IPS-18c (cell line): ENCODE results near the gene MINDY4.

Experiments used
- H3K4me3 ChIP-seq: 2 replicates; pipeline ENCODE4 v1.7.0; 2013; ENCODE audit warnings: low read depth, mild to moderate bottlenecking, low read length, moderate library complexity; ENCODE audit not compliant: insufficient read depth
- H3K9me3 ChIP-seq: one replicate; pipeline ENCODE4 v1.6.1; 2013; ENCODE audit warnings: mild to moderate bottlenecking, low read length, moderate library complexity; ENCODE audit not compliant: control insufficient read depth, insufficient read depth

The MINDY4 gene

GRCh38 chr7:30907527-30908267 lies 136.5 kb downstream of the MINDY4 start:
- H3K4me3 ChIP-seq = no peak overlapping the region
- H3K9me3 ChIP-seq = no peaks in the 10 kb centered on the region

- H3K4me3 ChIP-seq = no peak overlapping the region
- no peaks in the 10 kb centered on the region for H3K9me3 ChIP-seq
Observed at GRCh38 chr7:30908681-30909080, 137.5 kb downstream of the MINDY4 start.

GRCh38 chr7:30909431-30909830 lies 138.2 kb downstream of the MINDY4 start:
- no peaks in the 10 kb centered on the region for H3K9me3 ChIP-seq
- H3K4me3 ChIP-seq = no peak overlapping the region

- Histone ChIP-seq H3K9me3 (no peaks in the 10 kb centered on the region), H3K4me3 (no peak overlapping the region)
Observed at GRCh38 chr7:30910411-30911073, 139.3 kb downstream of the MINDY4 start.

GRCh38 chr7:30911133-30911532 lies 139.9 kb downstream of the MINDY4 start:
- H3K9me3 ChIP-seq = no peaks in the 10 kb centered on the region
- no peak overlapping the region for H3K4me3 ChIP-seq

GRCh38 chr7:30911561-30911969 lies 140.3 kb downstream of the MINDY4 start, which contains the start of gene AQP1:
AQP1 (plus strand) TSS chr7:30911853; CDS start chr7:30911910, 57 bp downstream.
- no peaks in the 10 kb centered on the region for H3K9me3 ChIP-seq
- H3K4me3 ChIP-seq = no peak within 1 kb of the TSS

- Histone ChIP-seq H3K9me3 (no peaks in the 10 kb centered on the region), H3K4me3 (no peak overlapping the region)
Observed at GRCh38 chr7:30912021-30912730, 141.0 kb downstream of the MINDY4 start.

GRCh38 chr7:30912731-30912985 lies 141.4 kb downstream of the MINDY4 start:
- Histone ChIP-seq H3K9me3 (no peaks in the 10 kb centered on the region), H3K4me3 (no peak overlapping the region)

- no peak overlapping the region for H3K4me3 ChIP-seq
- H3K9me3 ChIP-seq = no peaks in the 10 kb centered on the region
Observed at GRCh38 chr7:30912986-30913811, 142.0 kb downstream of the MINDY4 start.

GRCh38 chr7:30913821-30914515 lies 142.8 kb downstream of the MINDY4 start:
- no peaks in the 10 kb centered on the region for H3K9me3 ChIP-seq
- no peak overlapping the region for H3K4me3 ChIP-seq

- H3K4me3 ChIP-seq = no peak overlapping the region
- no peaks in the 10 kb centered on the region for H3K9me3 ChIP-seq
Observed at GRCh38 chr7:30914596-30914995, 143.4 kb downstream of the MINDY4 start.

GRCh38 chr7:30915005-30915601 lies 143.9 kb downstream of the MINDY4 start:
- no peak overlapping the region for H3K4me3 ChIP-seq

GRCh38 chr7:30915751-30916150 lies 144.5 kb downstream of the MINDY4 start:
- Histone ChIP-seq H3K9me3 (no peaks in the 10 kb centered on the region), H3K4me3 (no peak overlapping the region)

More at GRCh38 chr7:30915005-30915601, 143.9 kb downstream of the MINDY4 start:
- H3K9me3 ChIP-seq = no peaks in the 10 kb centered on the region

GRCh38 chr7:30916255-30916654 lies 145.0 kb downstream of the MINDY4 start:
- H3K9me3 ChIP-seq = no peaks in the 10 kb centered on the region
- H3K4me3 ChIP-seq = no peak overlapping the region

GRCh38 chr7:30916767-30917166 lies 145.6 kb downstream of the MINDY4 start:
- no peak overlapping the region for H3K4me3 ChIP-seq
- H3K9me3 ChIP-seq = no peaks in the 10 kb centered on the region

- H3K9me3 ChIP-seq = no peaks in the 10 kb centered on the region
Observed at GRCh38 chr7:30917216-30917893, 146.1 kb downstream of the MINDY4 start.

More at GRCh38 chr7:30917216-30917893, 146.1 kb downstream of the MINDY4 start:
- no peak overlapping the region for H3K4me3 ChIP-seq
